Left lung (tissue), 10 donors: ENCODE data around the gene HENMT1. TPM values are rescaled to one million over a fixed set of nuclear protein-coding genes. Genes with fewer than 3 reads are reported as not detected.

Source experiments
- ATAC-seq: fragments of 200-7000 bp; cut with Tn5 transposase; one replicate; pipeline ENCODE4 v1.9.1; 2020; ENCODE audit warnings: moderate library complexity
- DNase-seq, 4 donors: peaks; one replicate each; pipeline ENCODE4 v3.0.0-alpha.2; 2013 to 2020
- H3K27ac ChIP-seq, 2 donors: fragments of 200-600 bp; sonication (generic) in 1 of 2; one replicate each; pipeline versions ENCODE4 v1.5.0 to v1.8.0; 2020 to 2021
- H3K27me3 ChIP-seq, 2 donors: fragments of 200-600 bp; sonication (generic) in 1 of 2; one replicate each; pipeline versions ENCODE4 v1.5.0 to v1.8.0; 2020 to 2021
- H3K36me3 ChIP-seq, 2 donors: fragments of 200-600 bp; sonication (generic) in 1 of 2; one replicate each; pipeline versions ENCODE4 v1.5.0 to v1.8.0; 2020 to 2021
- H3K4me1 ChIP-seq, 2 donors: fragments of 200-600 bp; one replicate each; pipeline ENCODE4 v1.8.0; 2021
- H3K4me3 ChIP-seq, 2 donors: fragments of 200-600 bp; sonication (generic) in 1 of 2; one replicate each; pipeline versions ENCODE4 v1.5.0 to v1.8.0; 2020 to 2021; ENCODE audit warnings: mild to moderate bottlenecking in 1 of 2
- H3K9me3 ChIP-seq, 2 donors: fragments of 200-600 bp; sonication (generic) in 1 of 2; one replicate each; pipeline versions ENCODE4 v1.5.0 to v1.8.0; 2020 to 2021
- CTCF ChIP-seq, 2 donors: fragments of 200-600 bp; sonication (generic) in 1 of 2; IDR thresholded peaks; one replicate each; pipeline versions ENCODE4 v1.5.0 to v1.8.0; 2021; ENCODE audit warnings: antibody characterized with exemption in 2 of 2
- intact Hi-C, 2 donors: fragments of 100-400 bp; cut with DNase I; formaldehyde crosslinking; loops; one replicate each; pipeline versions ENCODE4 v1.11.2 to v1.14.2; 2022
- polyA plus RNA-seq, 6 donors: library from polyadenylated mRNA; unstranded; fragments of 120-200 nt; gene quantifications; one replicate each; pipeline ENCODE4 v1.2.1, GENCODE V29; 2013; ENCODE audit not compliant: insufficient read length in 6 of 6
- total RNA-seq, 2 donors: library from RNA; stranded (reverse); fragmentation: NEBNext Ultra II Directional; extraction: Animal tissue kit (Norgen Biotek cat#: 25700); gene quantifications; one replicate each; pipeline ENCODE4 v1.2.1, GENCODE V29; 2021
- donor health status: DM: no; HTN: yes; CAD: no.
- donor health status: DM: no; HTN: no; CAD: no.

HENMT1 gene
- total and polyA plus RNA-seq, 8 donors = 7.0 to 13.5 (median 10.8) TPM

- H3K27me3 ChIP-seq = no peaks in the 10 kb centered on the region
- H3K4me1 ChIP-seq = peaks cover 0 to 20% of the 10 kb centered on the region in 2 donors
- no peak overlapping the region for H3K4me3 ChIP-seq
- DNase-seq (no peak), ATAC-seq (no peak)
- intact Hi-C loops = no loop called here
- TF ChIP-seq CTCF (IDR thresholded peaks at IDR 0.05) = no peak
- no peaks in the 10 kb centered on the region for H3K9me3 ChIP-seq
- H3K27ac ChIP-seq = no peak overlapping the region
- H3K36me3 ChIP-seq = no peaks in the 10 kb centered on the region
These were observed 3.6 kb upstream of the HENMT1 start for GRCh38 chr1:108664481-108664880.

- DNase-seq (peak in 2 of 4 donors; percentile 20 to 39), ATAC-seq (no peak)
- Histone ChIP-seq H3K27ac (no peak overlapping the region), H3K4me1 (peaks cover 0 to 20% of the 10 kb centered on the region in 2 donors), H3K4me3 (no peak overlapping the region), H3K36me3 (no peaks in the 10 kb centered on the region), H3K9me3 (no peaks in the 10 kb centered on the region), H3K27me3 (no peaks in the 10 kb centered on the region)
- intact Hi-C loops = no loop called here
- TF ChIP-seq CTCF (IDR thresholded peaks at IDR 0.05) = no peak
These were observed 2.2 kb upstream of the HENMT1 start for GRCh38 chr1:108663074-108663473.

- no peak for TF ChIP-seq CTCF (IDR thresholded peaks at IDR 0.05)
- intact Hi-C loops = no loop called here
- no peak overlapping the region for H3K27ac ChIP-seq
These were observed 3.4 kb downstream of the HENMT1 start for GRCh38 chr1:108657356-108658080.

GRCh38 chr1:108653431-108654105 is 7.3 kb downstream of the HENMT1 start:
- DNase-seq (no peak), ATAC-seq (no peak)
- intact Hi-C loops = no loop called here
- Histone ChIP-seq H3K9me3 (no peaks in the 10 kb centered on the region), H3K36me3 (no peaks in the 10 kb centered on the region), H3K27ac (no peak overlapping the region), H3K4me1 (no peaks in the 10 kb centered on the region), H3K4me3 (no peak overlapping the region), H3K27me3 (no peaks in the 10 kb centered on the region)
- no peak for TF ChIP-seq CTCF (IDR thresholded peaks at IDR 0.05)

More at GRCh38 chr1:108657356-108658080, 3.4 kb downstream of the HENMT1 start:
- DNase-seq = no peak
- peaks cover 0 to 18% of the 10 kb centered on the region in 2 donors for H3K4me1 ChIP-seq
- no peaks in the 10 kb centered on the region for H3K9me3 ChIP-seq
- H3K27me3 ChIP-seq = no peaks in the 10 kb centered on the region
- H3K4me3 ChIP-seq = no peak overlapping the region
- ATAC-seq = no peak
- no peaks in the 10 kb centered on the region for H3K36me3 ChIP-seq

GRCh38 chr1:108646648-108647269 is 14.1 kb downstream of the HENMT1 start:
- Histone ChIP-seq H3K9me3 (no peaks in the 10 kb centered on the region), H3K4me1 (peaks cover 0 to 56% of the 10 kb centered on the region in 2 donors), H3K27me3 (no peaks in the 10 kb centered on the region), H3K4me3 (no peak overlapping the region), H3K36me3 (no peaks in the 10 kb centered on the region), H3K27ac (peak overlapping the region; percentile 75 to 97)
- intact Hi-C loops = loop anchor here in 1 of 2 donors (5.0 kb wide), 1 partner anchor 134 kb away; no protein-coding TSS in a partner anchor
- peak; percentile 51 to 93 (median 86) for DNase-seq
- no peak for TF ChIP-seq CTCF (IDR thresholded peaks at IDR 0.05)
- ATAC-seq = peak; percentile 78
